Cardiac muscle cell (in vitro differentiated cells and primary cell): ENCODE results near the gene IRAK3. TPM values are rescaled to one million over a fixed set of nuclear protein-coding genes. Genes with fewer than 3 reads are reported as not detected.

Experiments used
- DNase-seq, 2 donors: peaks; one replicate each; pipeline versions ENCODE4 v3.0.0 to v3.0.0-alpha.2; 2010 to 2017; ENCODE audit warnings: low read depth in 1 of 2, low spot score in 1 of 2
- H3K27ac ChIP-seq: fragments of 200-600 bp; sonication (generic); 2 replicates; pipeline ENCODE4 v1.5.1; 2016
- H3K27me3 ChIP-seq: fragments of 200-600 bp; sonication (generic); 2 replicates; pipeline ENCODE4 v1.6.0; 2016; ENCODE audit warnings: control low read depth
- H3K36me3 ChIP-seq: fragments of 200-600 bp; sonication (generic); 2 replicates; pipeline ENCODE4 v1.5.1; 2016; ENCODE audit warnings: control low read depth
- H3K4me1 ChIP-seq: fragments of 200-600 bp; sonication (generic); 2 replicates; pipeline ENCODE4 v1.8.1; 2017; ENCODE audit warnings: low read depth, mild to moderate bottlenecking, mixed run types
- H3K4me3 ChIP-seq: fragments of 200-600 bp; sonication (generic); 2 replicates; pipeline ENCODE4 v1.5.1; 2016; ENCODE audit warnings: mild to moderate bottlenecking
- H3K9me3 ChIP-seq: fragments of 200-600 bp; sonication (generic); 2 replicates; pipeline ENCODE4 v1.5.1; 2017; ENCODE audit warnings: low read depth, mild to moderate bottlenecking, control low read depth
- polyA plus RNA-seq: library from polyadenylated mRNA; unstranded; fragments of >200 nt; fragmentation: Nextera tagmentation; extraction: Ambion mirVana; gene quantifications from 2 replicates; pipeline ENCODE4 v1.2.1, GENCODE V29; 2016
- total RNA-seq: library from RNA; depleted of rRNA; stranded (reverse); fragments of >200 nt; gene quantifications from 2 replicates; pipeline ENCODE4 v1.2.3, GENCODE V29; 2016
- TF ChIP-seq, protein P1 (sequence below): IDR thresholded peaks from 2 replicates; pipeline ENCODE4 v1.5.1; 2012; ENCODE audit warnings: low read depth, mild to moderate bottlenecking, low read length

The IRAK3 gene
- total and polyA plus RNA-seq, 2 experiments from 2014 or later = 0.11 to 0.27 TPM

DNA sequence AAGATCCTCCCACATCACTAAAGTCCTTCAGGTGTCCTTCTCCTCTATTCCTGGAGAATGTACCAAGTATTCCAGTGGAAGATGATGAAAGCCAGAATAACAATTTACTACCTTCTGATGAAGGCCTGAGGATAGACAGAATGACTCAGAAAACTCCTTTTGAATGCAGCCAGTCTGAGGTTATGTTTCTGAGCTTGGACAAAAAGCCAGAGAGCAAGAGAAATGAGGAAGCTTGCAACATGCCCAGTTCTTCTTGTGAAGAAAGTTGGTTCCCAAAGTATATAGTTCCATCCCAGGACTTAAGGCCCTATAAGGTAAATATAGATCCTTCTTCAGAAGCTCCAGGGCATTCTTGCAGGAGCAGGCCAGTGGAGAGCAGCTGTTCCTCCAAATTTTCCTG is 58.7 kb downstream of the IRAK3 start:
- Histone ChIP-seq H3K27me3 (no peaks in the 10 kb centered on the region), H3K4me1 (no peaks in the 10 kb centered on the region), H3K27ac (no peak overlapping the region), H3K9me3 (no peaks in the 10 kb centered on the region), H3K36me3 (no peaks in the 10 kb centered on the region), H3K4me3 (no peak overlapping the region)
- TF ChIP-seq, protein P1, sequence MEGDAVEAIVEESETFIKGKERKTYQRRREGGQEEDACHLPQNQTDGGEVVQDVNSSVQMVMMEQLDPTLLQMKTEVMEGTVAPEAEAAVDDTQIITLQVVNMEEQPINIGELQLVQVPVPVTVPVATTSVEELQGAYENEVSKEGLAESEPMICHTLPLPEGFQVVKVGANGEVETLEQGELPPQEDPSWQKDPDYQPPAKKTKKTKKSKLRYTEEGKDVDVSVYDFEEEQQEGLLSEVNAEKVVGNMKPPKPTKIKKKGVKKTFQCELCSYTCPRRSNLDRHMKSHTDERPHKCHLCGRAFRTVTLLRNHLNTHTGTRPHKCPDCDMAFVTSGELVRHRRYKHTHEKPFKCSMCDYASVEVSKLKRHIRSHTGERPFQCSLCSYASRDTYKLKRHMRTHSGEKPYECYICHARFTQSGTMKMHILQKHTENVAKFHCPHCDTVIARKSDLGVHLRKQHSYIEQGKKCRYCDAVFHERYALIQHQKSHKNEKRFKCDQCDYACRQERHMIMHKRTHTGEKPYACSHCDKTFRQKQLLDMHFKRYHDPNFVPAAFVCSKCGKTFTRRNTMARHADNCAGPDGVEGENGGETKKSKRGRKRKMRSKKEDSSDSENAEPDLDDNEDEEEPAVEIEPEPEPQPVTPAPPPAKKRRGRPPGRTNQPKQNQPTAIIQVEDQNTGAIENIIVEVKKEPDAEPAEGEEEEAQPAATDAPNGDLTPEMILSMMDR = no peak
- DNase-seq = no peak

DNA sequence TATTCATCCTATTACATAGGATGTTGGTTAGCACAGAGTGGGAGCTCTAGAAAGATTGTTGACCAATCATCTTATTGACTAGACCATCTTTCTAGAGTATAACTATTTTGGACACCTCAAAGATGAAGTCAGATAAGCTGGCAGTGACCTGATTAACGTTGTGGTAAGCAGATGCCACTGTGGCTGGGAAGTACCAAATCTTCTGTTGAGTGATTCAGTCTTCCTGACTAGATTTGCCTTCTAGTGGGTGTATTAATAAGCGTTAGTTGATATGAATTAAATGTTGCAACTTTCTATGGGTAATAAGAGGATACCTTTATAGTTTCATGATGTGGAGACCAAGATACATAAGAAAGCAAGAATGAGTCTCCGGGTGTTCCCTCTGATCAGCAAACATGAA is 62.0 kb downstream of the IRAK3 start:
- Histone ChIP-seq H3K27me3 (no peaks in the 10 kb centered on the region), H3K4me3 (no peak overlapping the region), H3K9me3 (no peaks in the 10 kb centered on the region), H3K36me3 (no peaks in the 10 kb centered on the region), H3K27ac (no peak overlapping the region), H3K4me1 (no peaks in the 10 kb centered on the region)
- no peak for DNase-seq
- TF ChIP-seq, protein P1 = no peak

- Histone ChIP-seq H3K27ac (no peak overlapping the region), H3K9me3 (no peaks in the 10 kb centered on the region), H3K27me3 (no peaks in the 10 kb centered on the region)
Measured at GRCh38 chr12:66252771-66253170, 63.8 kb downstream of the IRAK3 start.

DNA sequence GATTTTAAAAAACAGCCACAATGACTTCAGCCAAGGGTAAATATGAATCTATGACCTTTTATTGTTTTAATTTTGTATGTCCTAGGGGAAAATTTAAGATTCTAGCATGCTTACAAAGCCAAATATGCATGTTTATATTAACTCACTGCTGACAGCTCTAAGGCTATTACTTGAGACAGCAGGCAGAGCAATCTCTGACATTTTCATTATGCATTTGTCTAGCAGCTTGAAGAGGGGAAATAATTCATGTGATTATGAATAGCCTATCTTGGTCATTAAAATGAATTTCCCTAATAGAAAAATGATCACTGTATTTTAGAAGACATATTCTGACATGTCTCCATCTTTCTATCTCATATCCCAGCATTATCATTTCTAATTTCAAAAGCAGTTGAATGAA is 66.7 kb downstream of the IRAK3 start:
- Histone ChIP-seq H3K4me1 (no peaks in the 10 kb centered on the region), H3K36me3 (no peaks in the 10 kb centered on the region), H3K27me3 (no peaks in the 10 kb centered on the region), H3K27ac (no peak overlapping the region), H3K9me3 (no peaks in the 10 kb centered on the region), H3K4me3 (no peak overlapping the region)
- DNase-seq = no peak
- TF ChIP-seq, protein P1 = no peak

More at GRCh38 chr12:66252771-66253170, 63.8 kb downstream of the IRAK3 start:
- Histone ChIP-seq H3K36me3 (no peaks in the 10 kb centered on the region), H3K4me1 (no peaks in the 10 kb centered on the region), H3K4me3 (no peak overlapping the region)
- TF ChIP-seq, protein P1 = no peak
- no peak for DNase-seq

DNA sequence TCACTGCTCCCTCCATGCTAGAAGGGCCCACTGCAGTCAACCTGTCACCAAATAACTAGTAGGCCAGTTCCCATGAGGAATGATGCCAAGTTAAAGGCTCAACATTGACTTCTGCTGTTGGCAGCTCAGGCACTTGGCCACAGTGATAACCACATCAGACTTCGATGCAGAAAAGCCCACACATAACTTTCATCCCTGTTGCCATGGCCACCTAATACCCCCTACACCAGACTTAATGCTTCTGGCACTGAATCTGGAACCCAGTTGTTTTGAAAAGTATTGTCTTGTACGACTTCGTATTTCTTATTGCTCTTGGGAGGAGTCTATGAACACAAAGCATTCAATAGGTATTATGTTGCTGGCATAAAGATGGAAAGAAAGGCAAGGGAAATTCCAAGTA is 69.0 kb downstream of the IRAK3 start:
- H3K36me3 ChIP-seq = no peaks in the 10 kb centered on the region
- H3K4me3 ChIP-seq = no peak overlapping the region
- H3K27me3 ChIP-seq = no peaks in the 10 kb centered on the region
- H3K27ac ChIP-seq = no peak overlapping the region
- no peaks in the 10 kb centered on the region for H3K4me1 ChIP-seq
- H3K9me3 ChIP-seq = no peaks in the 10 kb centered on the region
- TF ChIP-seq, protein P1 = no peak
- no peak for DNase-seq

GRCh38 chr12:66262737-66263136 is 73.7 kb downstream of the IRAK3 start:
- no peaks in the 10 kb centered on the region for H3K9me3 ChIP-seq
- H3K36me3 ChIP-seq = no peaks in the 10 kb centered on the region
- H3K4me1 ChIP-seq = no peaks in the 10 kb centered on the region
- no peak for DNase-seq
- H3K27me3 ChIP-seq = no peaks in the 10 kb centered on the region
- no peak overlapping the region for H3K4me3 ChIP-seq
- TF ChIP-seq, protein P1 = no peak
- no peak overlapping the region for H3K27ac ChIP-seq
